Activated CD4-positive, alpha-beta T cell treated with anti-CD3 and anti-CD28 coated beads, Interleukin-2, amount 50 U/mL, for 4 hours (primary cell): ENCODE measurements around the gene TBC1D13.
"Not testable (repeated sequence)": the region's sequence is repeated elsewhere in the genome, so short reads cannot be mapped to it uniquely, and the experiment has no call there.

Experiments
- DNase-seq, 2 experiments: peaks; one replicate each; pipeline ENCODE4 v3.0.0-alpha.2; 2020

The TBC1D13 gene

DNA sequence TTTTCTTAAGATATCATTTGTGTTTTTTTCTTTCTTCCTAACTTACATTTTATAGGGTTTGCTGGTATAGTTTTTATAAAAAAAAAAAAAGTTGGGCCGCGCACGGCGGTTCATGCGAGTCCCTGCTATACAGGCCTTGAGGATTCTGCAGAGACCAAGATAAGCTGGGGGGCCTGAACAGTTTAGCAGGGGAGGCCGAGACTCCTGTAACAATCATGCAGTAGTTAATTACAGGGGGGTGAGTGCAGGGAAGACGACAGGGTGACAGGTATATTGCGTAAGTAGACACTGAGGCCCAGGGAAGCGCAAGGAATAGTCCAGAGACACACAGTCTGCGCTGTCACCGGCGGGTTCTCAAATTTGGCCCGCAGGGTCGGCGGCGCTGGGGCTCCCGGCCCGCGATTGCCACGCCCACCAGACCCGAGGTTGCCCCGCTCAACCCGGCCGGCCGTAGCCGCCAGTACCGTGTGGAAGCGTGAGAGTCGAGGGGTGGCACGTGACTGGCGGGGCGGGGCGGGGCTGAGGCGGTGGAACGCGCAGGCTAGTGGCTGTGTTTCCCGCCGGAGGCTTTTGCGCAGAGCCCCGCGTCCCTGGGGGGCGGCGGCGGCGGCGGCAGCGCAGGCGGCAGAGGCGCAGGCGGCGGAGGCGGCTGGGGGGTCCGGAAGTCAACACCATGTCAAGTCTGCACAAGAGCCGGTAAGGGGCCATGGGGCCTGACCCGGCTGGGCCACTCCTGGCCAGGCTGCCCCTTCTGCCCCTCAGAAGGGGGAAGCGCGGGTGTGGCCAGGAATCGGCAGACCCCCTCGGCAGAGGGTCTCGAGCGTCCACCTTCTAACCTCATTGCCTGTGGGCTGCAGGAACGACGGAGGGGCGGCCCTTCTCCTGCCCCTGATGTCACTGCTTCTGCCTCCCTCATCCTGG, at the start of gene TBC1D13:
TBC1D13 (plus strand) TSS at position 573 of the 921 bp plus-strand sequence; CDS start at position 674, 101 bp downstream.
- peak; percentile 86 for DNase-seq

DNA sequence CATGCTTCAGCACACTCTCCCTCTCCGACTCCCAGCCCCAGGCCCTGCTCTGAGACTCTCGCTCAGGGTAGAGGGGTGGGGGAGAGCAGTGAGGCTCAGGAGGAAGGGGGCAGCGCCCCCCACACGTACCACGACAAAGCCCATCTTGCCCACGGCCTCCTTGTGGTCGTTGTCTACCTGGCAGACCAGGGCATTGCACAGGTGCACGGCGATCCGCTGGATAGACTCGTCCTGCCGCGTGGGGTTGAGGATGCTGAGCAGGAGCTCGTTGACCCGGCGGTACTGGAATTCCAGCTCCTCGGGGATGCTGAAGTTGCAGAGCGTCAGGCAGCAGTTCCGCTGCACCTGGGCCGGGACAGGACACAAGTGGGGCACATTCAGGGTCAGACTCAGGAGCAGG, 44.7 kb upstream of the TBC1D13 start:
- DNase-seq: no peak

- no peak for DNase-seq
Observed at GRCh38 chr9:128743421-128743820, 43.6 kb upstream of the TBC1D13 start.

DNA sequence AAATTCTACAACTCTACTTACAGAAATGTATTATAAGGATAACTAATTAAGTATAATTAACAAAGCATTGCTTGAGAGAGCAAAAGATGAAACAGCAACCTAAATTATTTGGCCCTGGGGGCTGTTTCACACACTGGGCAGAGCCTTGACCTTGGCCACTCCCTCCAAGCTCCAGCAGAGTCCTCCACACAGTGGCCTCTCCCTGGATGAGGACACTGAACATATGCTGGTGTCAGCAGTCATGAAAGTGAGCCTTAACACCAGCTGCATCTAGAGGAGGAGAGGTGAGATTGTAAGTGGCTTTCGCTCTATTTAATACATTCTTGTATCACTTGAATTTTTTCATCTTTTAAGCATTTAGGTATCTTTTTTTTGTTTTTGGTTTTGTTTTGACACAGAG, 39.8 kb upstream of the TBC1D13 start:
- DNase-seq: no peak

DNA sequence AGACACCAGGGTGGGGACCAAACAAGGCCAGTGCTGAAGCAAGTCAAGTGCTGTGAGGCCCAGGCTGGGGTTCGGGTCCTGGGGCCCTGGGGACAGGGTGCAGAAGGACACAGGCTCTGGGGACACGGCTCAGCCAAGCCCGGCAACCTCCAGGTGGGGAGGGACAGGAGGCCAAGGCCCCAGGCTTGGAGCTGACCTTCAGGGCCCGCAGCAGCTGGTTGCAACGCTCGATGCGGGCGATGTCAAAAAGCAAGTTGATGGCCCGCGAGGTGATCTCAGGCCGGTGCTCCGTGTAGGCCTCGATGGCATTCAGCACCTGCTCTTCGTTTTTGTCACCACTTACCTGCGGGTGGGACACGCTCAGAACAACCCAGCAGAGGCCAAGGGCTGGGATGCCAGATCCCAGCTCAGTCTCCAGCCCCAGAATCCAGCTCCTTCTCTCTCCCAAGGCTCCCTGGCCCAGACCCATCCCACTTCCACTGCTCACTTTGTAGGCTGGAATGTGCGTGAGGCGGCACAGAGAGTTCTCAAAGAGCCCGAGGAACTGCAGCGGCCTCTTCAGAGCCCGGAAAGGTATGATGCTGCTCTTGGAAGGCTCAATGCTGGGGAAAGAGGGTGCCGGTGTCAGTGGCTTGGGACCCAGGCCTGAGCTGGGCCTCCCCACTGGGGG, 36.0 kb upstream of the TBC1D13 start:
- DNase-seq: no peak

DNA sequence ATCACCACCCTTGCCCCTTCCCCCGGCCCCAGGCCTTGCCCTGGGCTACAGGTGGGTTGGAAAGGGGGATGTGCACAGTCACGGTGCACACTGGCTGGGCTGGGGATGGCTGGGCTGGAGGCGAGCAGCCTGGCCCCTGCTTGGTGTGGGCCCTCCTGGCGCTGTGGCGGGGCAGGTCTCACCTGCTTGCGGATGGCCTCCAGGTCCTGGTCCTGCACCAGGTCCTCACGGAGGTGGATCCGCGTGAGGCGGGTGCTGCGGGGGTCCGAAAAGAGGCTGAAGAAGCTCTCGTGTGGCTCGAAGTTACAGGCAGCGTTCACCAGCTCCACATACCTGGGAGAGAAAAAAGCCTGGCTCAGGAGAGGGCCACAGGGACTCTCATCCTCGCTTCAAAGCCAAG, 33.4 kb upstream of the TBC1D13 start:
- DNase-seq: no peak

GRCh38 chr9:128757602-128758001, 29.5 kb upstream of the TBC1D13 start:
- DNase-seq: no peak

- no peak for DNase-seq
Observed at GRCh38 chr9:128762671-128763449, 24.2 kb upstream of the TBC1D13 start.

DNA sequence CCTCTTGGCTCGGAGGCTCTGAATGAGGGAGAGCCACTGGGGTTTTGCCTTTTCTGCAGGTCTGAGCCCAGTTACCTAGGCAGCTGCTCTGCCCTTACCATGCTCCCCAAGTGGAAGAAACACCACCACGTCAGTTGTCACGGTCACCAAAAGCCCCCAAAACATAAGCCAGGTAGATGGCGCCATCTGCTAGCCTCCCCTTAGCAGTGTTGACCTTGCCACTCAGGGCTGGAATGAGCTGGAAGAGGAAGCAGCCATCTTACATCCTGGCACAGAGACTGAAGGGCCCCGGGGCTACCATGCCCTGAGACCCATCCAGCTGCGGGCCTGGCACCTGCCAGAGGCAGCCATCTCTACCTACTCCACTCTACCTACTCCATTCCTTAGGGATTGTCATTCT, 22.7 kb upstream of the TBC1D13 start:
- DNase-seq: no peak

- DNase-seq: no peak
Observed at GRCh38 chr9:128765499-128765898, 21.6 kb upstream of the TBC1D13 start.

GRCh38 chr9:128768606-128769005, 18.4 kb upstream of the TBC1D13 start:
- DNase-seq: no peak

GRCh38 chr9:128770286-128771030, 16.6 kb upstream of the TBC1D13 start:
- DNase-seq: no peak

- no peak for DNase-seq
Observed at GRCh38 chr9:128771094-128771721, 15.8 kb upstream of the TBC1D13 start.

- peak; percentile 91 for DNase-seq
Observed at GRCh38 chr9:128771745-128772519, 15.1 kb upstream of the TBC1D13 start, which contains the start of gene ZER1. Gene ZER1, minus strand, starts transcription at chr9:128771927. Its CDS starts 16,362 bp downstream, at chr9:128755565.

- no peak for DNase-seq
Observed at GRCh38 chr9:128773049-128773448, 14.0 kb upstream of the TBC1D13 start.

DNA sequence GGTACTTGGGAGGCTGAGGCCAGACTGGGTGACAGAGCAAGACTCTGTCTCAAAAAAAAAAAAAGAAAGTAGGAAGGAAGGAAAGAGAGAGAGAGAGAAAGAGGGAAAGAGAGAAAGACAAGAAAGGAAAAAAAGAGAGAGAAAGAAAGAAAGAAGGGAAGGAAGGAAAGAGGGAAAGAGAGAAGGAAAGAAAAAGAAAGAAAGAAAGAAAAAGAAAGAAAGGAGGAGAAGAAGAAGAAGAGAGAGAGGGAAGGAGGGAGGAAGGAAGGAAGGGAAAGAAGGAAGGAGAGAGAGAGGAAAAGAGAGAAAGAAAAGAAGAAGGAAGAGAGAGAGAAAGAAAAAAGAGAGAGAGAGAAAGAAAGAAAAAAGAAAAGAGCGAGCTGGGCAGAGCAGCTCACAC, 12.2 kb upstream of the TBC1D13 start:
- no peak for DNase-seq

- DNase-seq: not testable (repeated sequence)
Observed at GRCh38 chr9:128780093-128780492, 7.0 kb upstream of the TBC1D13 start.

GRCh38 chr9:128781187-128782070, 5.6 kb upstream of the TBC1D13 start:
- DNase-seq: no peak

GRCh38 chr9:128782669-128783068, 4.4 kb upstream of the TBC1D13 start:
- no peak for DNase-seq

- no peak for DNase-seq
Observed at GRCh38 chr9:128785427-128785826, 1.6 kb upstream of the TBC1D13 start.
